Right atrium auricular region (tissue), 2 donors: Measurements from ENCODE around the gene CACNG1. TPM values are rescaled to one million over a fixed set of nuclear protein-coding genes. Genes with fewer than 3 reads are reported as not detected.

Experiments
- DNase-seq: peaks from one replicate; pipeline ENCODE4 v3.0.0-alpha.2; 2019; ENCODE audit warnings: low spot score
- H3K27ac ChIP-seq, 2 donors: fragments of 200-600 bp; sonication (generic); 1 replicate in 1 of 2; 2 replicates in 1 of 2; pipeline ENCODE4 v1.5.1; 2016 to 2019
- H3K27me3 ChIP-seq, 2 donors: fragments of 200-600 bp; sonication (generic); one replicate each; pipeline versions ENCODE4 v1.5.1 to v1.6.0; 2017 to 2019
- H3K36me3 ChIP-seq: fragments of 200-600 bp; sonication (generic); one replicate; pipeline ENCODE4 v1.5.1; 2016
- H3K4me1 ChIP-seq, 2 donors: fragments of 200-600 bp; sonication (generic); one replicate each; pipeline versions ENCODE4 v1.5.1 to v1.6.0; 2017 to 2019
- H3K4me3 ChIP-seq, 2 donors: fragments of 200-600 bp; sonication (generic); 1 replicate in 1 of 2; 2 replicates in 1 of 2; pipeline ENCODE4 v1.5.1; 2017 to 2019; ENCODE audit warnings: mild to moderate bottlenecking in 1 of 2, moderate library complexity in 1 of 2
- H3K9me3 ChIP-seq, 2 donors: fragments of 200-600 bp; sonication (generic); one replicate each; pipeline ENCODE4 v1.5.1; 2019
- CTCF ChIP-seq, 2 donors: fragments of 200-600 bp; sonication (generic); IDR thresholded peaks; one replicate each; pipeline ENCODE4 v1.5.1; 2019; ENCODE audit warnings: antibody characterized with exemption in 2 of 2
- total RNA-seq, 2 donors: library from RNA; depleted of rRNA; stranded (reverse); fragments of >200 nt; gene quantifications; one replicate each; pipeline ENCODE4 v1.1.0, GENCODE V29; 2016

CACNG1 gene
- total RNA-seq, 2 donors from 2014 or later: not detected

GRCh38 chr17:67041941-67042899 lies 2.1 kb upstream of the CACNG1 start:
- Histone ChIP-seq H3K4me3 (no peak overlapping the region), H3K27ac (no peak overlapping the region), H3K4me1 (no peaks in the 10 kb centered on the region), H3K36me3 (no peaks in the 10 kb centered on the region), H3K9me3 (peaks cover 0 to under 1% of the 10 kb centered on the region in 2 donors), H3K27me3 (no peaks in the 10 kb centered on the region)
- no peak for TF ChIP-seq CTCF (IDR thresholded peaks at IDR 0.05)
- no peak for DNase-seq

GRCh38 chr17:67043283-67043682 lies 1.1 kb upstream of the CACNG1 start:
- H3K4me3 ChIP-seq: no peak overlapping the region
- DNase-seq: no peak

GRCh38 chr17:67044940-67045339 lies 586 bp downstream of the CACNG1 start:
- Histone ChIP-seq H3K27ac (no peak overlapping the region), H3K4me3 (no peak overlapping the region), H3K36me3 (no peaks in the 10 kb centered on the region), H3K4me1 (no peaks in the 10 kb centered on the region), H3K9me3 (peaks cover 0 to 25% of the 10 kb centered on the region in 2 donors), H3K27me3 (no peaks in the 10 kb centered on the region)
- TF ChIP-seq CTCF (IDR thresholded peaks at IDR 0.05): no peak
- no peak for DNase-seq

More at GRCh38 chr17:67043283-67043682, 1.1 kb upstream of the CACNG1 start:
- TF ChIP-seq CTCF (IDR thresholded peaks at IDR 0.05): no peak
- no peaks in the 10 kb centered on the region for H3K4me1 ChIP-seq
- peaks cover 0 to 10% of the 10 kb centered on the region in 2 donors for H3K9me3 ChIP-seq
- H3K36me3 ChIP-seq: no peaks in the 10 kb centered on the region
- no peak overlapping the region for H3K27ac ChIP-seq
- no peaks in the 10 kb centered on the region for H3K27me3 ChIP-seq

GRCh38 chr17:67046398-67046797 lies 2.0 kb downstream of the CACNG1 start:
- no peak overlapping the region for H3K27ac ChIP-seq
- H3K9me3 ChIP-seq: peaks cover 0 to 26% of the 10 kb centered on the region in 2 donors
- no peaks in the 10 kb centered on the region for H3K36me3 ChIP-seq
- no peaks in the 10 kb centered on the region for H3K27me3 ChIP-seq
- H3K4me3 ChIP-seq: no peak overlapping the region
- TF ChIP-seq CTCF (IDR thresholded peaks at IDR 0.05): no peak
- no peaks in the 10 kb centered on the region for H3K4me1 ChIP-seq
- DNase-seq: no peak

- Histone ChIP-seq H3K27me3 (no peaks in the 10 kb centered on the region), H3K4me3 (no peak overlapping the region), H3K9me3 (peaks cover 0 to 26% of the 10 kb centered on the region in 2 donors), H3K4me1 (no peaks in the 10 kb centered on the region), H3K36me3 (no peaks in the 10 kb centered on the region), H3K27ac (no peak overlapping the region)
- TF ChIP-seq CTCF (IDR thresholded peaks at IDR 0.05): no peak
- no peak for DNase-seq
These were observed 3.0 kb downstream of the CACNG1 start for GRCh38 chr17:67047382-67047781.
